Heart right ventricle (tissue), 16 donors: ENCODE data around the gene DOCK1. TPM values are rescaled to one million over a fixed set of nuclear protein-coding genes. Genes with fewer than 3 reads are reported as not detected.

Experiments used
- ATAC-seq, 8 donors: fragments of 200-7000 bp; cut with Tn5 transposase; one replicate each; pipeline ENCODE4 v1.9.1; 2020; ENCODE audit warnings: mild to moderate bottlenecking in 8 of 8, moderate library complexity in 8 of 8, moderate number of reproducible peaks in 1 of 8
- DNase-seq, 2 donors: peaks; one replicate each; pipeline ENCODE4 v3.0.0-alpha.2; 2020
- H3K27ac ChIP-seq, 10 donors: fragments of 200-600 bp; sonication (generic) in 2 of 10; one replicate each; pipeline versions ENCODE4 v1.5.0 to v1.8.0; 2020 to 2022; ENCODE audit warnings: mild to moderate bottlenecking in 3 of 10
- H3K27me3 ChIP-seq, 7 donors: fragments of 200-600 bp; one replicate each; pipeline ENCODE4 v1.8.0; 2021 to 2022; ENCODE audit warnings: mild to moderate bottlenecking in 2 of 7
- H3K36me3 ChIP-seq, 9 donors: fragments of 200-600 bp; sonication (generic) in 1 of 9; one replicate each; pipeline versions ENCODE4 v1.5.0 to v1.8.0; 2020 to 2022; ENCODE audit warnings: mild to moderate bottlenecking in 2 of 9
- H3K4me1 ChIP-seq, 9 donors: fragments of 200-600 bp; sonication (generic) in 1 of 9; one replicate each; pipeline versions ENCODE4 v1.5.0 to v1.8.0; 2020 to 2022; ENCODE audit warnings: mild to moderate bottlenecking in 4 of 9
- H3K4me3 ChIP-seq, 10 donors: fragments of 200-600 bp; sonication (generic) in 2 of 10; one replicate each; pipeline versions ENCODE4 v1.5.0 to v1.8.0; 2020 to 2022; ENCODE audit warnings: mild to moderate bottlenecking in 7 of 10, moderate library complexity in 2 of 10
- H3K9me3 ChIP-seq, 11 donors: fragments of 200-600 bp in 10 of 11; sonication (generic) in 2 of 11; one replicate each; pipeline versions ENCODE4 v1.5.0 to v1.8.0; 2013 to 2022; ENCODE audit warnings: mild to moderate bottlenecking in 2 of 11, control low read depth in 1 of 11, moderate library complexity in 1 of 11
- CTCF ChIP-seq, 9 donors: fragments of 200-600 bp; sonication (generic) in 2 of 9; IDR thresholded peaks; one replicate each; pipeline versions ENCODE4 v1.5.0 to v1.8.0; 2021 to 2022; ENCODE audit warnings: antibody characterized with exemption in 9 of 9, mild to moderate bottlenecking in 5 of 9, moderate library complexity in 1 of 9
- WGBS, 2 donors: extraction: QIAGEN DNeasy Blood & Tissue Kit; methylation state at CpG; one replicate each; pipeline ENCODE4 v1.1.7; 2013; ENCODE audit warnings: inconsistent platforms in 1 of 2; 5-methylcytosine and 5-hydroxymethylcytosine counted together
- intact Hi-C, 10 donors: fragments of 100-400 bp; cut with DNase I; formaldehyde crosslinking; loops; one replicate each; pipeline versions ENCODE4 v1.11.1 to v1.14.2; 2022
- long read RNA-seq, 3 donors: library from polyadenylated mRNA; unstranded; transcript quantifications; one replicate each; pipeline ENCODE4 v2.0.0, GENCODE V29; 2020 to 2021
- polyA plus RNA-seq, 2 donors: library from polyadenylated mRNA; stranded (reverse); fragments of 200-250 nt; gene quantifications; one replicate each; pipeline ENCODE4 v1.2.3, GENCODE V29; 2013
- total RNA-seq, 10 donors: library from RNA; stranded (reverse); fragmentation: NEBNext Ultra II Directional in 3 of 10; extraction: Animal tissue kit (Norgen Biotek cat#: 25700) in 3 of 10; gene quantifications; one replicate each; pipeline versions ENCODE4 v1.2.1 to v1.2.4, GENCODE V29; 2021 to 2023
- donor health status: Arrhythmogenic right ventricular cardiomyopathy.
- donor health status: ischemic (EF 13 %, LVEDD 7.1; RV severe dilation, severe dysfunction).
- donor health status: healthy with polysubstance abuse.
- donor health status: DM: no; HTN: yes; CAD: no.
- donor health status: DM: no; HTN: no; CAD: no.
- donor health status: ischemic (EF 25% LVEDD 6.9; RV normal size, moderate dysfunction).
- donor health status: ischemic (EF 25% LVEDD 5.7; RV mildly dilated, moderate dysfunction).
- donor health status: healthy.
- donor health status: DM: yes; HTN: yes; CAD: no.
- donor health status: Ischemic cardiomyopathy.
- donor health status: ischemic (EF 35%, LVEDD 5.7; RV mildly dilated, moderate dysfunction).
- donor health status: nonischemic (EF 11% LVEDD 7.7; RV severe dilation, severe dysfunction).
- donor health status: DM: yes; HTN: yes; CAD: no.
- donor health status: PGD.
- donor health status: ischemic (EF 29% LVEDD 5.4; RV normal size, mild dysfunction).
- donor health status: nonischemic (EF 23%, LVEDD 6.1; RV moderate dilation, normal function).

The DOCK1 gene
- total RNA-seq, result 10 to 100 TPM; 18.0 to 26.7 (median 21.0) TPM
- polyA plus RNA-seq, result 1 to 10 TPM; 7.8 to 9.1 TPM
- long read RNA-seq, donor 1, partial matches to known transcripts, result 8 of 12 reads
- long read RNA-seq, donor 1, other reads (novel, unspliced or antisense), result 4 of 12 reads
- long read RNA-seq, donor 2, full-length matches to known transcripts, result 1 of 9 reads
- long read RNA-seq, donor 2, partial matches to known transcripts, result 5 of 9 reads
- long read RNA-seq, donor 2, other reads (novel, unspliced or antisense), result 3 of 9 reads
- long read RNA-seq, donor 3, full-length matches to known transcripts, result 2 of 30 reads
- long read RNA-seq, donor 3, partial matches to known transcripts, result 15 of 30 reads
- long read RNA-seq, donor 3, other reads (novel, unspliced or antisense), result 13 of 30 reads

- DNase-seq, result peak; percentile 73 to 75
- intact Hi-C loops, result loop anchor here in 2 of 10 donors (5.0 to 10.0 kb wide), 3 partner anchors 57 to 110 kb away; no protein-coding TSS in a partner anchor
- WGBS, 2 donors, result 1 to 2% methylated on average over 79 to 107 of the region's 108 CpGs
- H3K27me3 ChIP-seq, result peaks cover 0 to 30% (median 0%) of the 10 kb centered on the region in 7 donors
- H3K27ac ChIP-seq, result peak within 1 kb of the TSS; percentile 74 to 93 (median 88)
- ATAC-seq, result peak; percentile 65 to 88 (median 79)
- TF ChIP-seq CTCF (IDR thresholded peaks at IDR 0.05), result no peak
- H3K9me3 ChIP-seq, result no peaks in the 10 kb centered on the region
- peak within 1 kb of the TSS; percentile 61 to 93 (median 76) for H3K4me3 ChIP-seq
- peaks cover 9 to 56% (median 28%) of the 10 kb centered on the region in 9 donors for H3K4me1 ChIP-seq
- H3K36me3 ChIP-seq, result no peaks in the 10 kb centered on the region
These were observed at the start of gene DOCK1 for GRCh38 chr10:126904818-126905701. DOCK1 (plus strand) TSS chr10:126905428; CDS start chr10:126905518, 90 bp downstream.

- Histone ChIP-seq H3K4me3 (no peak overlapping the region), H3K9me3 (peaks cover 0 to 13% (median 0%) of the 10 kb centered on the region in 11 donors), H3K4me1 (no peaks in the 10 kb centered on the region), H3K27me3 (peaks cover 0 to 8% (median 0%) of the 10 kb centered on the region in 7 donors), H3K36me3 (no peaks in the 10 kb centered on the region), H3K27ac (no peak overlapping the region)
- TF ChIP-seq CTCF (IDR thresholded peaks at IDR 0.05), result peak in 1 of 9 donors; percentile 8
- intact Hi-C loops, result loop anchor here in 1 of 10 donors (10.0 kb wide), 1 partner anchor 242 kb away; no protein-coding TSS in a partner anchor
- ATAC-seq, result no peak
- no peak for DNase-seq
- WGBS, 2 donors, result 87% methylated on average over 8 of the region's 8 CpGs
These were observed 47.9 kb upstream of the DOCK1 start for GRCh38 chr10:126857178-126857806.

GRCh38 chr10:126867567-126868365 is 37.5 kb upstream of the DOCK1 start:
- 79 to 83% methylated on average over 9 of the region's 9 CpGs for WGBS, 2 donors
- no peak for ATAC-seq
- intact Hi-C loops, result no loop called here

More at GRCh38 chr10:126867567-126868365, 37.5 kb upstream of the DOCK1 start:
- DNase-seq, result no peak
- TF ChIP-seq CTCF (IDR thresholded peaks at IDR 0.05), result no peak
- H3K27me3 ChIP-seq, result no peaks in the 10 kb centered on the region
- H3K4me3 ChIP-seq, result no peak overlapping the region
- no peaks in the 10 kb centered on the region for H3K36me3 ChIP-seq
- H3K9me3 ChIP-seq, result peaks cover 0 to 4% (median 0%) of the 10 kb centered on the region in 11 donors
- H3K4me1 ChIP-seq, result no peaks in the 10 kb centered on the region
- H3K27ac ChIP-seq, result no peak overlapping the region
